ENCODE data around the gene ITGA7.

The ITGA7 gene

DNA sequence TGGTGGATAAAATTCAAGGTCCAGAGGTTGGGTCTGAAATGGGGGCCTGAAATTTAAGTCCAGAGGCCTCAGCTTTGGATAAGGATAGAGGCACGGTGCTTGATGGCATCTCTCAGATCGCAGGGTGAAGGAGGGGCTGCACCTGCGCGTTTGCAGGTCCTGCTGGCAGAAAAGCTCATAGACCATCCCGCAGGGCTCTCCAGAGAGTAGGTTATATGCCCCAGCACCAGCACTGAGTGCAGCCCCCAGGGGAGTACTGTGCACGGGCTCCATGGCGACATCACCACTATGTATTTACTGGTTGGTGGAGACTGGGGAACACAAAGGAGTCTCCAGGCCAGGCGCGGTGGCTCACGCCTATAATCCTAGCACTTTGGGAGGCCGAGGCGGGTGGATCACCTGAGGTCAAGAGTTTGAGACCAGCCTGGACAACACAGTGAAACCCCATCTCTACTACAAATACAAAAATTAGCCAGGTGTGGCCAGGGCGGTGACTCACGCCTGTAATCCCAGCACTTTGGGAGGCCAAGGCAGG, 25.4 kb upstream of the ITGA7 start:
- no peak for DNase-seq

DNA sequence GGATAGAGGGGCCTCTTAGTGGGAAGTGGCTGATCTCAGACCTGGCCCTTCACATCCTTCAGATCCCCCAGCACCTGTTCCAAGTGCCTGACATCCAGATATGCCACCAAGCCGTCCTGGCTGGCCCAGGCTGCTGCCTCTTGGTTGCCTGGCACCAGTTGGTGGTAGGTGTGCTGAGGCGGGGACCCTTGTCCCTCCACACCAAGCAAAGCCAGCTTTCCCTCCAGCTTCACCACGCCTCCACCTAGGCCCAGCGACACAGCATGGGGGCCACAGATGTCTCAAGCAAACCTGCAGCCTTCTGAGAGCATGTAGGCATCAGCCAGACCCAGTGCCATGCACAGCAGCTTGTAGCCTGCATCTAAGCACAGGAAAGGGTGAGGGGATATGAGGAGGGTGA, 24.6 kb upstream of the ITGA7 start:
- no peak for DNase-seq

DNA sequence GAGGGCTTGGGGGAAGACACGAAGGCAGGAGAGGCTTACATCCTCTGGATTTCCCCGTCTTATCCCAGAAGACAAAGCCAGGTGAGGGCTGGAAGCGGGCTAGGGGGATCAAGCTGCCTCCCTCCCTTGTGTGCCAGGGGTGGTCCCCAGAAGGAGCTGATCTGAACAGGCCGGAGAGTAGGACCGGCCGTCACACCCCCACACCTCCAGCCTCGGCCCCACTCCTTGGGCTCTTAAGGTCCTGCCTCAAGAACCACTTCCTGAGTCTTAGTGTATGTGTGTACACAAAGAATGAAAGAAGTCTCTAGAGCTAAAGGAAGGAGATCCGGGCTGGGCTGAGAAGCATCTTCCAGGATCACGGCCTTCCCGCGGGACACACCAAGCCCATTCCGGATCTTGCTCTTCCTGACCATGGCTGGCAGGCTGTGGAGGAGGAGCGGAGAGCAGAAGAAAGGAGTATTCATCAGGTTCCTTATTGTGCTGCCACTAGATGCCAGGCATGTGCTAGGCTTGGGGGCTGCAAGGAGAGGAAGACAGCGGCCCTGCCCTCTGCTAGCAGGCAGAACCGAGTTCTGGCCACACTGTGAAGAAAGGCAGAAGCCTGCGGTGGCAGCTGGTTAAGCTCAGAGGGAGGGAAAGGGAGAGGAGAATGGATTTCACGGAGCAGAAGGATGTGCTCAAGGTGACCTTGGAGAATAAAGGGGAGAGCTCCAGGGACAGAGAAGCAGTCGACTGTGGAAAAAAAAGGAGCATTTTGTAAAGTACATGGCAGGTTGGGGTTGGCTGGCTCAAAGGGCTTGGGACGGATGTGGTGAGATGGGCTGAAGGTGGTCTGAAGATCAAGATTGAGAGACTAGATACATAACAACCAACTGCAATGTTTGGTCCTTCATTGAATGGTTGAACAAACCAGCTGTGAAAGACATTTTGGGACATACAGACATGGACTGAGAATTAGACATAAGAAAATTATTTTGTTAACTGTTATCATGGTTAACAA, 22.4 kb upstream of the ITGA7 start:
- no peak for DNase-seq

DNA sequence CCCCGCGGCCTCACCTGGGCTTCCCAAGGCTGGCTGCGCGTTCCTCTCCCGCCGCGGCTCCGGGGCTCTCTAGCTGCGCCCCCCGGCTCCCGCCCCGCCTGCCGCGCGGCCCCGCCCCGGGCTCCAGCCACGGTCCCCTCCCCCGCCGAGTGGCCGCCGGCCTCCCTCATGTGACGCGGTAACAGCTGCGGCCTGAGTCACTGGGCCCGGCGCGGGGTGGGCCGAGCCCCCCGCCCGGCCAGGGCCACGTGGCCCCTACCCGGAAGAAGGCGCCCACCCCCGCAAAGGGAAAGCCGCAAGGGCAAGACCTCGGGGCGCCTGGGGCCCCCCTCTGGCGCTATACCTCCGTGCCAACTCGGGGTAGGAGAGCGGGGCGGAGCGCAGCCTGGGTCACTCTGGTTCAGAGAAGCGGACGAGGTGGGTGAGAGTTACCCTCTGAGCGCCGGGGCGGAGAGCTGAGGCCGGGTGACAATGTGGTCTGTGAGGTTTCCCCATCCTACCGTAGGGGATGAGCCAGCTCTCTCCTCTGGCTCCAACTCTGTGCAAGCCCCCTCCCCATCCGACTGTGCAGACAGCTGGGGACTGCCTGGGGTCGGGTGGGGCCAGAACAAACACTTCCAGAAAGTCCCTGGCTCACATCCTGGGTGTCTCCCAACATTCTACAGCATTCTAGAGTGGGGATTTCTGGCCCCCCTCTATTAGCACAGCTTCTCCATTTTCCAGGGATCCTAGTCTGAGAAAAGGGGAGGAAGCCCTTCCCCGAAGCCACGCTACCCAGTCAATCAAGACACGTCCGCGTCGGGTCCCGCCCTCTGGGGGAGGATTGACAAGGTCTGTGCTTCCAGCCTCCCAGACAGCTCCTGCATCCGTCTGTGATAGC, 21.5 kb upstream of the ITGA7 start, which contains the start of gene CD63:
Gene CD63 (minus strand): TSS at position 71 of the 880 bp plus-strand sequence. CDS start 668 bp downstream, outside the sequence.
- peak; percentile 83 for DNase-seq

DNA sequence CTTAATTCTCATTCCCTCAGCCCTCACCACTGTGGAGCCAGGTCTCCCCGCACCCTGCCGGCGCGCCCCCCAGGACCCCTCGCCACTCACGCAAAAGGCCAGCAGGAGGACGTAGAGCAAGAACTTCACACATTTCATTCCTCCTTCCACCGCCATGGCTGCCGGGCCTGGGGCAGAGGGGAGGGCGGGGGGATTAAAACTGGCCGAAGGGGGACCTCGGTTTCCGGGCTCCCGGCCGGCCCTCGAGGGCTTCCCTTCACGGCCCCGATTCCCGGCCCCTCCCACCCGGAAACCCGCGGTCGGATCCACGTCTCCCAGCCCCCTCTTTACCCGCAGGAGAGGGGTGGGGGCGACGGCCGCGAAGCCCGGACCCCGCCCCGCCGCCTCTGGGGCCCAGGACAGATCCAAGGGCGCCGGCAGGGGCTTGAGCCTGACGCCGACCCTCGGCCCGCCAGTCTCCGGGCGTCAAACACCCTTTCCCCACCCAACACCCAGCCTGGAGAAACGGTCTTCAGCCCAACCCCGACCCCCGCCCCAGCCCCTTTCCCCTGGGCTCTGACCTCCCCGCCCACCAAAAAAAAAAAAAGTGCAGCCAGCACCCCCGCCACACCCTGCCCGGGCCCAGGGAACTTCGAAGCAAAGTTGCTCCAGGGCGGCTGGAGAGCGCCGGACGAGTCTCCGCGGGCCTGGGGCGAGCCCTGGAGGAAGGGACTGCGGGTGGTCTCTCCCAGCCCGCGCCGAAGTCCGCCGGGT, 20.7 kb upstream of the ITGA7 start:
- no peak for DNase-seq

DNA sequence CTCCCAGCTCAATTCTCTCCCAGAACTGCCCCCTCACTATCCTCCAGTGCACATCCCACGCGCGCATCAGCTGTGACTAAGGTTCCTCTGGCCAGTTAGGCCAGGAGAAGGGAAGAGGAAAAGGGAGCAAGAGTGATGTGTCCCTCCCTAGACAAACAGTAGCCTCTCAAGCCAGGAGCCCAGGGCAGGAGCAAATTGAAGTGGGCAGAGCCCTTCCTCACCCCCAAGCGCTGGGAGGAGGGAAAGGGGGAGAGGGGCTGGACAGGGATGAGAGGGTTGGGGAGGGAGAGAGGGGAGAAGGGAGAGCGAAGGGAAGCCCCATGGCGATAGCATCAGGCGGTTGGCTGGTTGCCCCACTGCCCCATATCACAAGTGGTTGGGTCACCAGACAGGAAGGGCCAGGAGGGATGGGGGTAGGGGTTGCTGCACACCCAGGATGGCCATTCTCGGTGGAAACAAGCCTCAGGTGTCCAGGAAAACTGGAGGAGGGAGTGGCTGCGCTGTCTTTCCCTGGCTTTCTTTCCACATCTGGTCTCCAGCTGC, 20.0 kb upstream of the ITGA7 start:
- DNase-seq = no peak

DNA sequence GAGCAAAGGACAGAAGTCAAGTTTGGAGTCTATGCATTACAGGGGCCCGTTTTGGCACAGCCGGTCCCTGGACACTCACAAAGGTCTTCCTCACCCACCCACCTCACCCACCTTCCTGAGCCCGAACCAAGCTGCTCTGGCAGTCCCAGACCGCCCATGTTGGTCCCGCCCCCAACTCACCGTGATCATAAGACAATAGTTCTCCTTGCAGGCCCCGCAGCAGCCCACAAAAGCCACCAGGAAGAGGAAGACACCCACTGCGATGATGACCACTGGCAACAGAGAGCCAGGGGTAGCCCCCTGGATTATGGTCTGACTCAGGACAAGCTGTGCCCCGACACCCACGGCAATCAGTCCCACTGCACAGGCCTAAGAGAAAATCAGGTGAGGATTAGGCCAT, 19.3 kb upstream of the ITGA7 start:
- no peak for DNase-seq

DNA sequence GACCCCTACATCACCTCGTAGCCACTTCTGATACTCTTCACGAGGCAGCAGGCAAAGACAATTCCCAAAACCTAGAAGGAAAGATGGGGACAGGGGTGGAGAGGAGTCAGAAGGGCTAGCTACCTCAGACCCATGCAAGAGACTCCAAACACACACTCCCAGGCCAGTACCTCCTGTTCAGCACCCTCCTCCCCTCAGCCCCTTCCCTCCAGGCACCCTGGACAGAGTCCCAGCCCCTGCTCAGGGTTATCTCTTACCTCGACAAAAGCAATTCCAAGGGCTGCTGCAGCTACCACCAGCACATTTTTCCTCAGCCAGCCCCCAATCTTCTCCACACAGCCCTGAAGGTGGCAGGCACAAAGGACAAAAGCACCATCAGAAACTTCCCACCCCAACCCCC, 17.9 kb upstream of the ITGA7 start:
- no peak for DNase-seq

DNA sequence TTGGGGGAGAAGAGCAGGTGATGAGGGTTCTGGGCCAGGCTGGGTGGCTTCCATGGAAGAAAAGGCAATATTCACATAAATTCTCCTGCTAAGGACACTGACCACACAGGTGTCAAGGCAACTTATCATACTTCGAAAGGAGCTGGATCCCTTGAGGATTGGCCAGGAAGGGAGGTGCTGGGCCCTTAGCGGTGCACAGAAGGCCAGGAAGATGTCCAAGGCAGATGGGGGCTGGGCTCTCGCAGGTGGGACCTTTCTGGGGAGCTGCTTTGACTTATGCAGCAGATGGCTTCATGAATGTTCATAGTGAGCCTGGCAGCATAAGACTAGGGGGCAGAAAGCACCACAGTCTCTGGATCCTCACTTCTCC, 17.2 kb upstream of the ITGA7 start:
- no peak for DNase-seq

DNA sequence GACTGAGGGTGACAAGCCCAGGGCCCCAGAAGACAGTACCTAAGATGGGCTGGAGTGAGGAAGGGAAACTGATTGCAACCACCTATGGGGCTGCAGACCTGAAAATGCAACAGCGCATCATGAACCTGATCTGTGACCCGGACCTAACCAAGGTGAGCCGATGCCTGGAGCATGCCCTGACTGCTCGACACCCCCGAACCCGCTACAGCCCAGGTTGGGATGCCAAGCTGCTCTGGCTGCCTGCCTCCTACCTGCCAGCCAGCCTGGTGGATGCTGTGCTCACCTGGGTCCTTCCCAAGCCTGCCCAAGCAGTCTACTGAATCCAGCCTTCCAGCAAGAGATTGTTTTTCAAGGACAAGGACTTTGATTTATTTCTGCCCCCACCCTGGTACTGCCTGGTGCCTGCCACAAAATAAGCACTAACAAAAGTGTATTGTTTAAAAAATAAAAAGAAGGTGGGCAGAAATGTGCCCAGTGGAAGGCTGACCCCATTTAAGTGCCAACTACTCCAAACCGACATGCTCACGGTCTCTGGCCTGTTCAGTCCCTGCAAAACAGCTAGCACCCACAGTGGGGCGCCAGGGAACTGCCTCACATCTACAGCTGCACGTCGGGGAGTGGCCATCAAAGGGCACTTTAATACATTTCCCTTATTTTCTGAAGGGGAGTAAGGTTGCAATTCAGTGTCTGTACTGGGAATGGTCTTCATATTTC, 16.7 kb upstream of the ITGA7 start:
- DNase-seq = peak; percentile 22

DNA sequence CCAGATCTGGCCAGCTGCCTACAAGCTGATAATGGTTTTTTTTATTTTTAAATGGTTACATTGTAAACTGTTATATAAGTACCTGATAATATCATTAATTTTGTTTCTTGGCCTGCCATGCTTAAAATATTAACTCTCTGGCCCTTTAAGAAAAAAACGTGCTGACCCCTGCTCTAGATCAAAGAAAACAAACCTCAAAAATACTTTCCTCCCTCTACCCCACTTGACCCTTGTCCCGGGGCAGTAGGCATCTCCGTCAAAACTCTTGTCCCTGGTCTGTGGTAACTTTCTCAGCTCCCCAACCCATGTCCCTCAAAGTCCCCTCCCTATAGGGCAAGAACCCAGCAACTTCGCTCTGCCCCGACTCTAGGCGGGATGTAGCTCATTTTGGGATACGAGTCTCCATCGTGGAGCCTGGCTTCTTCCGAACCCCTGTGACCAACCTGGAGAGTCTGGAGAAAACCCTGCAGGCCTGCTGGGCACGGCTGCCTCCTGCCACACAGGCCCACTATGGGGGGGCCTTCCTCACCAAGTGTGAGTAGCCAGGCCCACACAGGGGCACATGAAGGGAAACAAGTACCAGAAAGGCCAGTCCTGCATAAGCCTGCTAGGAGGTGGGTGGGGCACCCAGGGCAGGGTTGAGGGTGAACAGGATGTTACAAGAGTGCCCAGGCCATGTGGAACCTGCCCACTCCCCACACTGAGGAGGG, 16.0 kb upstream of the ITGA7 start:
- no peak for DNase-seq

DNA sequence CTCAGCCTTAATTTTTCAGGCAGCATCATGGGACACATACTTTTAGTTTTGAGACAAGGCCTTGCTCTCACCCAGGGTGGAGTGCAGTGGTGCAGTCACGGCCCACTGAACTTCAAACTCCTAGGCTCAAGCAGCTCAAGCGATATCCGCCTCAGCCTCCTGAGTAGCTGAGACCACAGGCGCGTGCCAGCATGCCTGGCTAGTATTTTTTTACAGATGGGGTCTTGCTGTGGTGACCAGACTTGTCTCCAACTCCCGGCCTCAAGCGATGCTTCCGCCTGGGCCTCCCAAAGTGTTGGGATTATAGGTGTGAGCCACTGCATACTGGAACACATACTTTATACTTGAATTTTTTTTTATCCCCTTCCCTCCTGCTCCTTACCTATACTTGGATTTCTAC, 15.2 kb upstream of the ITGA7 start:
- no peak for DNase-seq

DNA sequence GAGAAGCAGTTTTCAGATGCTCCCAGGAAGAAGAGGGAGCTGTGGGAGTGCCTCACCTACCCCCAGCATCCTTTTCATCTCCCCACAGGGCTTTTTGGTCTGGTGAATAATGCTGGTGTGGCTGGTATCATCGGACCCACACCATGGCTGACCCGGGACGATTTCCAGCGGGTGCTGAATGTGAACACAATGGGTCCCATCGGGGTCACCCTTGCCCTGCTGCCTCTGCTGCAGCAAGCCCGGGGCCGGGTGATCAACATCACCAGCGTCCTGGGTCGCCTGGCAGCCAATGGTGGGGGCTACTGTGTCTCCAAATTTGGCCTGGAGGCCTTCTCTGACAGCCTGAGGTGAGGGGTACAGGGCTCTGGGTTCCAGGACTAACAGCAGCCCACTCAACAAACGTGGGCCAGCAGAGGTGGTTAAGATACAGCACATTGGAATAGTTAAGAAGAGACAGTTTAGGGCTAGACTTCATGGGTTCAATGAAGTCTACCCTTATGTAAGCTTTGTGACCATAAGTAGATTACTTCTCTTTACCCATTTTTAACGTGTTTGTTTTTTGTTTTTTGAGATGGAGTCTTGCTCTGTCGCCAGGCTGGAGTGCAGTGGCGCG, 14.0 kb upstream of the ITGA7 start:
- DNase-seq = no peak

DNA sequence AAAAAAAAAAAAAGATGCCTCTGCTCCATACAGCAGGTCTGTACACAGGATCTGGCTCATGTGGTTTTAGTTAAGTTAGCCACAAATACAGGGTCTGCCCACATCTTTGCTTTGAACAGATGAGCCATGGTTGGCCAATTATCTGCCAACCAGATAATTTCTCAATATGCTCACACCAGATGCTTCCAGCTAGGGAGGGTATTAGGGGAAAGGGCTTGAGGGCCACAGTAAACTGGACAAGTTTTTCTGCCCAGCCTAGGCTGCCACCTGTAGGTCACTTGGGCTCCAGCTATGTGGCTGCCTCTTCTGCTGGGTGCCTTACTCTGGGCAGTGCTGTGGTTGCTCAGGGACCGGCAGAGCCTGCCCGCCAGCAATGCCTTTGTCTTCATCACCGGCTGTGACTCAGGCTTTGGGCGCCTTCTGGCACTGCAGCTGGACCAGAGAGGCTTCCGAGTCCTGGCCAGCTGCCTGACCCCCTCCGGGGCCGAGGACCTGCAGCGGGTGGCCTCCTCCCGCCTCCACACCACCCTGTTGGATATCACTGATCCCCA, 13.3 kb upstream of the ITGA7 start:
- peak; percentile 88 for DNase-seq

DNA sequence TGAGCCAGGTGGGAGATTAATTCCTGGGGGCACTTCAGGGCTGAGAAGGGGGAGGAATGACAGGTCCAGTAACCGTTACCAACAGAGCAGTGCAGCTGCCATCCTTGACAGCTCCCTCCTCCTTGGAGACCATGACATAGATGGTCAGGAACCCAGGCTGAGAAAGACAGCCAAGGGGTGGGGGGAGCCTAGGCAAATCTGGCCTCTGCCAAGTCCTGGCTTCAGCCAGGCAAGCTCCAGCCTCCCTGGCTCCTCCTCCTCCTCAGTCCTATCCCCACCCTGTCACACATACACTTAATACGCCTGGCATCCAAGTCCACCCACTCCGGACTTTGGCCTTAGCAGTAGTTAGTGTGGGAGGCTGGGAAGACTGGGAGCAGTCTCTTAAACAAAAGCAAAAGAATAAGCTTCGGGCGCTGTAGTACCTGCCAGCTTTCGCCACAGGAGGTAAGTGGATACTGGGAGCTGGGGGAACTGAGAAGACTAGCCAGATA, 12.4 kb upstream of the ITGA7 start, which contains the start of gene RDH5:
Gene RDH5 (plus strand): TSS at position 323 of the 494 bp plus-strand sequence. CDS start 792 bp downstream, outside the sequence.
- no peak for DNase-seq

DNA sequence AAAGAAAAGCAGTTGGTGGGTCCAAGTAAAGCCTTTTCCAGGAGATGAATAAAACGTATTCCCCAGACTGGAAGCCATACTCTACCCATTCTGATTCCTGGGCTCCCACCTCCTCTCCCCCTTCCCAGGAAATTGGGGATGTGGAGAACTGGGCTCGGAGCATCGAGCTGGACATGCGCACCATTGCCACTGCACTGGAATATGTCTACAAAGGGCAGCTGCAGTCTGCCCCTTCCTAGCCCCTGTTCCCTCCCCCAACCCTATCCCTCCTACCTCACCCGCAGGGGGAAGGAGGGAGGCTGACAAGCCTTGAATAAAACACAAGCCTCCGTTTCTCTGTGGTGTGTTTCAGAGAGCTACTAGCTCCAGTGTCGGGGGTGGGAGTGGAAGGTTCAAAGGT, 11.7 kb upstream of the ITGA7 start:
- DNase-seq = no peak

DNA sequence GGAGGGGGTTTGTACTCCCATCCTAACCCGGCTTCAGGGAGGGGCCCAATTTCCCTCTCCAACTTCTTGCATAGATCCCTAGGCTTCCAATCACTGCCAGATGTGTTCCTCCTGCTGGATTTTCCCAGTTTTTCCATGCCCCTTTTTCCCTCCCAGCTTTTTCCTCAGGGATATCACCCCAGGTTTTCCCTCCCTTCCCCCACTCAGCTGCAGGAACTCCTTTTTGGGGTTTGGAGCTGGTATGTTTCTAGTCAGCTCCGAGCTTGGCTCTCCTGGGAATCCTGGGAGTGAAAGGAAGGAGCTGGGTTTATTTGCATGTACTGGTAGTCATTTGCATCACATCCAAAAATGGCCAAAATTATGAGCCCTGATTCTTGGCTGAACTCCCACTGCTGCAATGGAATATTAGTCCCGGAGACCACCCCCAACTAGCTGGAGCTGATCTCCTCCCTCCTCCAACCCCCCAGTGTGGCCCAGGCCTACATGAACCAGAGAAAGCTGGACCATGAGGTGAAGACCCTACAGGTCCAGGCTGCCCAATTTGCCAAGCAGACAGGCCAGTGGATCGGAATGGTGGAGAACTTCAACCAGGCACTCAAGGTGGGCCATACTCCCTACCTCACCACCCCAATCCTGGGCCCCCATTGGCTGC, 11.0 kb upstream of the ITGA7 start:
- no peak for DNase-seq

DNA sequence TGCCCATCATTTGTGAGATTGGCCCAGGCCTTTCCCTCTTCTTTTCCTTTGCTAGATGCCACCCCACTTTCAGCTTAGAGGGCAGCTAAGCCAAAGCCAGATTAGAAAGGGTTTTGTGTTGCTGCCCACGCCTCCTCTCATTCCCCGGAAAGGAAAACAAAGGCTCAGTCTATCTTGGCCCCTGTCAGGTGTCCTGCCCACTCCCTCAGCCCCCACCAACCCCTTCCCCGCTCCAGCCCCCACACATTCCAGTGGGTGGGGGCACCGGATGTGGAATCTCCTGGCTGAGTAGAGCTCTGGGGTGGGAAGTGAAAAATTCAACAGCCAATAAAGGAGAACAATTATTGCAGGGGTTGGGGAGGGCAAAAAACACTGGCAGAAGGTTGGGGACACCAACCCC, 10.3 kb upstream of the ITGA7 start:
- DNase-seq = peak; percentile 33
